Hepatocyte (in vitro differentiated cells): ENCODE measurements around the gene CCL26. TPM values are rescaled to one million over a fixed set of nuclear protein-coding genes. Genes with fewer than 3 reads are reported as not detected.
A peak's percentile ranks its signal among the peaks of the same experiment; 100 is the strongest.

Source experiments
- DNase-seq: peaks from one replicate; pipeline ENCODE4 v3.0.0-alpha.2; 2016; ENCODE audit warnings: low spot score
- H2AFZ ChIP-seq: fragments of 200-600 bp; sonication (generic); 2 replicates; pipeline ENCODE4 v1.6.0; 2016; ENCODE audit warnings: antibody characterized with exemption, mild to moderate bottlenecking
- H3K27ac ChIP-seq: fragments of 200-600 bp; sonication (generic); 2 replicates; pipeline ENCODE4 v1.5.1; 2016; ENCODE audit warnings: mild to moderate bottlenecking
- H3K27me3 ChIP-seq: fragments of 200-600 bp; sonication (generic); 2 replicates; pipeline ENCODE4 v1.6.1; 2016
- H3K36me3 ChIP-seq: fragments of 200-600 bp; sonication (generic); replicated peaks from 2 replicates; pipeline ENCODE4 v1.5.1; 2016; ENCODE audit warnings: low read depth; ENCODE audit not compliant: insufficient read depth
- H3K4me1 ChIP-seq: fragments of 200-600 bp; sonication (generic); 2 replicates; pipeline ENCODE4 v1.5.1; 2016; ENCODE audit warnings: mild to moderate bottlenecking, moderate library complexity; ENCODE audit not compliant: insufficient read depth
- H3K4me2 ChIP-seq: fragments of 200-600 bp; sonication (generic); 2 replicates; pipeline ENCODE4 v1.6.0; 2016
- H3K4me3 ChIP-seq: fragments of 200-600 bp; sonication (generic); 2 replicates; pipeline ENCODE4 v1.5.1; 2016; ENCODE audit warnings: mild to moderate bottlenecking
- H3K79me2 ChIP-seq: fragments of 200-600 bp; sonication (generic); 2 replicates; pipeline ENCODE4 v1.6.0; 2017; ENCODE audit warnings: mild to moderate bottlenecking
- H3K9me2 ChIP-seq: fragments of 200-600 bp; sonication (generic); replicated peaks from 2 replicates; pipeline ENCODE4 v1.6.0; 2017; ENCODE audit warnings: mild to moderate bottlenecking; ENCODE audit not compliant: insufficient read depth
- H3K9me3 ChIP-seq: fragments of 200-600 bp; sonication (generic); 2 replicates; pipeline ENCODE4 v1.5.1; 2016; ENCODE audit warnings: low read depth, mild to moderate bottlenecking
- H4K20me1 ChIP-seq: fragments of 200-600 bp; sonication (generic); 2 replicates; pipeline ENCODE4 v1.6.0; 2016; ENCODE audit warnings: mild to moderate bottlenecking; ENCODE audit not compliant: insufficient read depth, poor library complexity, severe bottlenecking
- EZH2 ChIP-seq: fragments of 200-600 bp; sonication (generic); IDR thresholded peaks from 2 replicates; pipeline ENCODE4 v1.6.1; 2016; ENCODE audit warnings: antibody characterized with exemption, mild to moderate bottlenecking, borderline replicate concordance
- EZH2phosphoT487 ChIP-seq: fragments of 200-600 bp; sonication (generic); IDR thresholded peaks from one replicate; pipeline ENCODE4 v1.6.1; 2018; ENCODE audit warnings: antibody characterized with exemption, mild to moderate bottlenecking, low read depth, moderate library complexity; ENCODE audit not compliant: unreplicated experiment, severe bottlenecking
- whole genome bisulfite sequencing: methylation state at CpG from one replicate; pipeline ENCODE4 v1.1.6; 2016; ENCODE audit warnings: low lambda C conversion rate; ENCODE audit errors: missing lambda C conversion rate; 5-methylcytosine and 5-hydroxymethylcytosine counted together
- polyA plus RNA-seq: library from polyadenylated mRNA; unstranded; fragments of >200 nt; fragmentation: Nextera tagmentation; extraction: Ambion mirVana; gene quantifications from 2 replicates; pipeline ENCODE4 v1.2.1, GENCODE V29; 2016
- total RNA-seq: library from RNA; depleted of rRNA; stranded (reverse); fragments of >200 nt; gene quantifications from 2 replicates; pipeline ENCODE4 v1.2.3, GENCODE V29; 2014
- TF ChIP-seq, protein P1 (sequence below): fragments of 200-600 bp; sonication (generic); IDR thresholded peaks from 2 replicates; pipeline ENCODE4 v1.5.1; 2016; ENCODE audit warnings: antibody characterized with exemption, mild to moderate bottlenecking; ENCODE audit not compliant: poor library complexity

Gene CCL26
- total and polyA plus RNA-seq, 2 experiments from 2014 or later: 8.7 to 15.3 TPM

DNA sequence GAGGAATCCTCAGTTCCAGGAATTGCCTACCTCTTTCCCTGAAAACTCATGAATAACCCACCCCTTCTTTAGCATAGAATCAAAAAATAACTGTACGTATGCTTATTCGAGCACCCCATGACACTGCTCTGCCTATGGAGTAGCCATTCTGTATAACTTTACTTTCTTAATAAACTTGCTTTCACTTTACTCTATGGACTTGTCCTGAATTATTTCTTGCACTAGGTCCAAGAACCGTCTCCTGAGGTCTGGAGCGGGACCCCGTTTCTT is 30.5 kb upstream of the CCL26 start:
- H2AFZ ChIP-seq: no peak overlapping the region
- 93% methylated on average over 5 of the region's 5 CpGs for WGBS
- TF ChIP-seq, protein P1, sequence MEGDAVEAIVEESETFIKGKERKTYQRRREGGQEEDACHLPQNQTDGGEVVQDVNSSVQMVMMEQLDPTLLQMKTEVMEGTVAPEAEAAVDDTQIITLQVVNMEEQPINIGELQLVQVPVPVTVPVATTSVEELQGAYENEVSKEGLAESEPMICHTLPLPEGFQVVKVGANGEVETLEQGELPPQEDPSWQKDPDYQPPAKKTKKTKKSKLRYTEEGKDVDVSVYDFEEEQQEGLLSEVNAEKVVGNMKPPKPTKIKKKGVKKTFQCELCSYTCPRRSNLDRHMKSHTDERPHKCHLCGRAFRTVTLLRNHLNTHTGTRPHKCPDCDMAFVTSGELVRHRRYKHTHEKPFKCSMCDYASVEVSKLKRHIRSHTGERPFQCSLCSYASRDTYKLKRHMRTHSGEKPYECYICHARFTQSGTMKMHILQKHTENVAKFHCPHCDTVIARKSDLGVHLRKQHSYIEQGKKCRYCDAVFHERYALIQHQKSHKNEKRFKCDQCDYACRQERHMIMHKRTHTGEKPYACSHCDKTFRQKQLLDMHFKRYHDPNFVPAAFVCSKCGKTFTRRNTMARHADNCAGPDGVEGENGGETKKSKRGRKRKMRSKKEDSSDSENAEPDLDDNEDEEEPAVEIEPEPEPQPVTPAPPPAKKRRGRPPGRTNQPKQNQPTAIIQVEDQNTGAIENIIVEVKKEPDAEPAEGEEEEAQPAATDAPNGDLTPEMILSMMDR: no peak
- no peak for TF ChIP-seq EZH2
- TF ChIP-seq EZH2phosphoT487: no peak
- no peak overlapping the region for H3K27ac ChIP-seq
- DNase-seq: no peak
- no peaks in the 10 kb centered on the region for H3K4me1 ChIP-seq
- H3K9me2 ChIP-seq: no peaks in the 10 kb centered on the region
- no peaks in the 10 kb centered on the region for H3K27me3 ChIP-seq
- no peak overlapping the region for H3K4me2 ChIP-seq
- H3K36me3 ChIP-seq: no peaks in the 10 kb centered on the region
- no peaks in the 10 kb centered on the region for H4K20me1 ChIP-seq
- no peaks in the 10 kb centered on the region for H3K9me3 ChIP-seq
- no peaks in the 10 kb centered on the region for H3K79me2 ChIP-seq
- no peak overlapping the region for H3K4me3 ChIP-seq

DNA sequence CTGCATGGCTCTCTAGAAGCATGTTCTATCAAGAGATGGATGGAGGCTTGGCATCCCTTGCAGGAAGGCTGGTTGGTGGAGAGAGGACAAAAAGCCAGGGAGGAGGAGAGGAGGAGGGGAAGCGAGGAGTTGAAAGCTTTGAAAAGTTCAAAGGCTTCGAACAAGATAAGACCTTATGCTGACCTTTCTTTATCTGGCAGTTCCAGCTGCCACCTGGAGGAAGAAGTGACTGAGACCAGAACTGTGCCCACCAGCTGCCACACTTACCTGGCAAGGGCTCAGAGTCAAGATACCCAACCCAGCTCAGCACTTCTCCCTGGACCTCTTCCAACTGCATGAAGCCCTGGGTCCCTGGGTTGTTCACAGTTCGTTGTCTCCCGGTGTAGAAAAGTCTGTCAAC is 26.8 kb upstream of the CCL26 start:
- WGBS: 68% methylated on average over 4 of the region's 4 CpGs
- no peak for TF ChIP-seq EZH2phosphoT487
- TF ChIP-seq EZH2: no peak
- TF ChIP-seq, protein P1: no peak
- H3K9me2 ChIP-seq: no peaks in the 10 kb centered on the region
- H4K20me1 ChIP-seq: no peaks in the 10 kb centered on the region
- H3K4me1 ChIP-seq: peaks cover 4% of the 10 kb centered on the region
- H3K9me3 ChIP-seq: no peaks in the 10 kb centered on the region
- H2AFZ ChIP-seq: no peak overlapping the region
- H3K27ac ChIP-seq: no peak overlapping the region
- no peak overlapping the region for H3K4me3 ChIP-seq
- H3K4me2 ChIP-seq: no peak overlapping the region
- H3K36me3 ChIP-seq: no peaks in the 10 kb centered on the region
- no peak for DNase-seq
- H3K27me3 ChIP-seq: no peaks in the 10 kb centered on the region
- no peaks in the 10 kb centered on the region for H3K79me2 ChIP-seq

- TF ChIP-seq, protein P1: no peak
- TF ChIP-seq EZH2phosphoT487: no peak
- TF ChIP-seq EZH2: no peak
- Histone ChIP-seq H3K36me3 (no peaks in the 10 kb centered on the region), H3K27ac (peak overlapping the region; percentile 26)
Observed at GRCh38 chr7:75796420-75796819, 24.4 kb upstream of the CCL26 start.

GRCh38 chr7:75795831-75796285 is 23.8 kb upstream of the CCL26 start:
- H3K27me3 ChIP-seq: no peaks in the 10 kb centered on the region
- no peaks in the 10 kb centered on the region for H3K9me3 ChIP-seq
- no peaks in the 10 kb centered on the region for H3K9me2 ChIP-seq
- H3K4me3 ChIP-seq: no peak overlapping the region
- no peaks in the 10 kb centered on the region for H3K79me2 ChIP-seq
- peaks cover 11% of the 10 kb centered on the region for H3K4me1 ChIP-seq
- DNase-seq: peak; percentile 40
- H2AFZ ChIP-seq: no peak overlapping the region
- TF ChIP-seq EZH2phosphoT487 (no peak), EZH2 (no peak)
- TF ChIP-seq, protein P1: no peak
- peak overlapping the region; percentile 47 for H3K27ac ChIP-seq
- H3K36me3 ChIP-seq: no peaks in the 10 kb centered on the region
- WGBS: 28% methylated on average over 9 of the region's 9 CpGs
- H4K20me1 ChIP-seq: no peaks in the 10 kb centered on the region
- H3K4me2 ChIP-seq: no peak overlapping the region

More at GRCh38 chr7:75796420-75796819, 24.4 kb upstream of the CCL26 start:
- no peaks in the 10 kb centered on the region for H3K79me2 ChIP-seq
- no peak overlapping the region for H2AFZ ChIP-seq
- H3K9me3 ChIP-seq: no peaks in the 10 kb centered on the region
- no peaks in the 10 kb centered on the region for H3K9me2 ChIP-seq
- H3K27me3 ChIP-seq: no peaks in the 10 kb centered on the region
- no peaks in the 10 kb centered on the region for H4K20me1 ChIP-seq
- no peak for DNase-seq
- peaks cover 8% of the 10 kb centered on the region for H3K4me1 ChIP-seq
- no peak overlapping the region for H3K4me3 ChIP-seq
- no peak overlapping the region for H3K4me2 ChIP-seq
- WGBS: 81% methylated on average over 6 of the region's 6 CpGs
